HG03108 (cell line): ENCODE results near the gene HLA-DQA1.
"Not testable (repeated sequence)": the region's sequence is repeated elsewhere in the genome, so short reads cannot be mapped to it uniquely, and the experiment has no call there.

Experiments
- ATAC-seq: cut with Tn5 transposase; IDR thresholded peaks from one replicate; pipeline ENCODE4 v1.9.1; 2021; ENCODE audit warnings: moderate library complexity; ENCODE audit not compliant: unreplicated experiment

The HLA-DQA1 gene

DNA sequence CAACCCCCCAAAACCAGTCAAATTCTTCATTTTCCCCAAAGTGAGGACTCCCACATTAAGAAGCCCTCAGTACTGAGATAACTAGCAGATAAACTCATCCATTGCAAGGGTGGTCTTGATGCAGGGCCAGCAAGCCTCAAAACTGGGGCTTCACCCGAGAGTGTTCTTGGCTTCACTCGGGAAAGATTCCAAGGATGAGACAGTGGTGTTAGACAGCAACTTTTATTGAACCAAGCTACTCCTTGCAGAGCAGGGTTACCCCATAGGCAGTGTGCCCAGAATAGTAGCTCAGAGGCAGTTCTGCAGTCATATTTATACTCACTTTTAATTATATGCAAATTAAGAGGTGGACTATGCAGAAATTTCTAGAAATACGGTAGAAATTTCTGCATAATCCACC, 15.8 kb upstream of the HLA-DQA1 start:
- ATAC-seq, result no peak

- ATAC-seq, result peak; percentile 63
These were observed 14.4 kb upstream of the HLA-DQA1 start for GRCh38 chr6:32622545-32623401.

DNA sequence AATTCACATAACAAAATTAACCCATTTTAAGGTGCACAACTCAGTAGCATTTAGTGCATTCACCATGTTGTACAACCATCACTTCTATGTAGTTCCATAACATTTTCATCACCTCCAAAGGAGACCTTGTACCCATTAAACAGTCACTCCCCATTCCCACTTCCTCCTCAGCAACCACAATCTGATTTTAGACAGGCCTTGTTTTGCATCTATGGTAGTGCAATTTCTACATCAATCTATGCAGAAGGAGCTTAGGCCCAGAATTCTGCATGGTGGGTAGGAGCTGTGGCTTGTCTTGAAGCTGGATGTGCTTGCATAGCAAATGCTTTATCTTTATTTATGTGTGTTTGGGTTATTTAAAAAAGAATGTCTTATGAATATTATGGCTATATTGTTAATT, 13.5 kb upstream of the HLA-DQA1 start:
- ATAC-seq, result no peak

DNA sequence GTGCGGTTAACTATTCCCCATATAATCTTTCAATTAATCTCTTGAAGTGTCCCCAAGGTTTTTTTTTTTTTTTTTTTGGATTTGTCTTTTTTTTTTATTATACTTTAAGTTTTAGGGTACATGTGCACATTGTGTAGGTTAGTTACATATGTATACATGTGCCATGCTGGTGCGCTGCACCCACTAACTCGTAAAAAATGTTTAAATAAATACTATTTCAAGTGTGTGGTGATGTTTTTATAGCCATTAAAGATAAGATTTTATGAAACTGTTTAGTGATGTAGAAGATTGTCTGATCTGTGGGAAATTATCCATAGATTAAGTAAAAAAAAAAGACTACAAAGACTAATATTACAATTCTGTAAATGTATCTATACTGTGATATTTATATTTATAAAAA, 12.6 kb upstream of the HLA-DQA1 start:
- ATAC-seq, result no peak

DNA sequence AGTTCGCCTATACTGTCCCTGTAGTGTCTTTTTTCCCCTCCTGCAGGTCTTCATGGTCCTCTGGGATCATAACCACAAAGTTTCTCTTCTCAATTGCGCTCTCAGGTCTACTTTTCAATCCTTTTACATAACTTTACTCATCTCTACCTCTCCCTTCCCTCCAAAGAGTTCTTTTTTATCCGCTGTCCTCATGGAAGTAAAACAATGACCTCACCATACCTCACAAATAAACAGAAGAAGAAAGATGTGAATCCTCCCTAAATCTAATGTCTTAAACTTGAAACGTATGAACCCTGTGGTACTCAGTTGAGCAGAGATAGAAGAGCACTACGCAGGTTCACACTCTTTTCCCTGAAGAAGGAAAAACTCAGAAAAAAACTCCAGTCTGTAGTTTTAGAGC, 12.1 kb upstream of the HLA-DQA1 start:
- no peak for ATAC-seq

DNA sequence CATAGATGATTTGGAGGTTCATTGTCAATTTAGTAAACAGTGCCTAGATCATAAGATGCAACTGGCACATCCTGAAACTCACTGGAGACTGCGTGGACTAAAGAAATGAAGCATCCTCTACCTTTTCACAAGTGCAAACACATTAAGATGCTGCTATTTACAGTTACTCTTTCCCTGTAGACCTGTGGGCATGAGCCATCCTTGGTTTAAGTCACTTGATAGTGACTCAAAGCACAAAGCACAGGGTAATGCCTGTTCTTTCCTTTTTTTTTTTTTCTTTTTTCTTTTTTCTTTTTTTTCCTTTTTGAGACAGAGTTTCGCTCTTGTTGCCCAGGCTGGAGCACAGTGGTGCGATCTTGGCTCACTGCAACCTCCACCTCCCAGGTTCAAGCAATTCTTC, 10.0 kb upstream of the HLA-DQA1 start:
- no peak for ATAC-seq

- peak; percentile 33 for ATAC-seq
These were observed 9.4 kb upstream of the HLA-DQA1 start for GRCh38 chr6:32627831-32628230.

- ATAC-seq, result not testable (repeated sequence)
These were observed 7.4 kb upstream of the HLA-DQA1 start for GRCh38 chr6:32629793-32630192.

- no peak for ATAC-seq
These were observed 1.6 kb upstream of the HLA-DQA1 start for GRCh38 chr6:32635526-32636123.

- ATAC-seq, result no peak
These were observed 677 bp downstream of the HLA-DQA1 start for GRCh38 chr6:32637883-32638282.

DNA sequence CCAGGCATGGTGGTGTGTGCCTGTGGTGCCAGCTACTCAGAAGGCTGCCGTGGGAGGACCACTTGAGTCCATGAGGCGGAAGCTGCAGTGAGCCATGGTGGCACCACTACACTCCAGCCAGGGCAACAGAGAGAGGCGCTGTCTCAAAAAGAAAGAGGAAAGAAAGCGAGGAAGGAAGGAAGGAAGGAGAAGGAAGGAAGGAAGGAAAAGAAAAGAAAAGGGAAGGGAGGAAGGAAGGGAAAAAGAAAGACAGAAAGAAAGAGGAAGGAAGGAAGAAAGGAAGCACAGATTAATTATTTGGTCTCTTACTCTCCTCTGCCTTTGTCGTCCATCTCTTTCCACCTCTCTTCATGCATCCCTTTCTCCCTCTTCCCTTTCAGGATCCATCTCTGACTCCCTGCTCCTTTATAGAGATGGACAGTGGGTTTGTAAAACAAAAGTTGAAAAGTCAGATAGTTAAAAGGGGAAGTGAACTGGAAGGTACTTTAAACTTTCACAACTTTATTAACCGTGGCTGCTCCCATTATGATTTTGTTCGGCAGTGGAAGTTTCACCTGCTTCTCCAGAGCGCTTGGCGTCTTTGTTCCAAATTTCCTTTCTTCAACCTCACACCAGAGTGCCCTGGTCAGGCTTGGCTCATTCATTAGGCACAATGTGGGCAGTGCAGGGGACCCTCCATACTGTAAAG, 1.5 kb downstream of the HLA-DQA1 start:
- no peak for ATAC-seq

DNA sequence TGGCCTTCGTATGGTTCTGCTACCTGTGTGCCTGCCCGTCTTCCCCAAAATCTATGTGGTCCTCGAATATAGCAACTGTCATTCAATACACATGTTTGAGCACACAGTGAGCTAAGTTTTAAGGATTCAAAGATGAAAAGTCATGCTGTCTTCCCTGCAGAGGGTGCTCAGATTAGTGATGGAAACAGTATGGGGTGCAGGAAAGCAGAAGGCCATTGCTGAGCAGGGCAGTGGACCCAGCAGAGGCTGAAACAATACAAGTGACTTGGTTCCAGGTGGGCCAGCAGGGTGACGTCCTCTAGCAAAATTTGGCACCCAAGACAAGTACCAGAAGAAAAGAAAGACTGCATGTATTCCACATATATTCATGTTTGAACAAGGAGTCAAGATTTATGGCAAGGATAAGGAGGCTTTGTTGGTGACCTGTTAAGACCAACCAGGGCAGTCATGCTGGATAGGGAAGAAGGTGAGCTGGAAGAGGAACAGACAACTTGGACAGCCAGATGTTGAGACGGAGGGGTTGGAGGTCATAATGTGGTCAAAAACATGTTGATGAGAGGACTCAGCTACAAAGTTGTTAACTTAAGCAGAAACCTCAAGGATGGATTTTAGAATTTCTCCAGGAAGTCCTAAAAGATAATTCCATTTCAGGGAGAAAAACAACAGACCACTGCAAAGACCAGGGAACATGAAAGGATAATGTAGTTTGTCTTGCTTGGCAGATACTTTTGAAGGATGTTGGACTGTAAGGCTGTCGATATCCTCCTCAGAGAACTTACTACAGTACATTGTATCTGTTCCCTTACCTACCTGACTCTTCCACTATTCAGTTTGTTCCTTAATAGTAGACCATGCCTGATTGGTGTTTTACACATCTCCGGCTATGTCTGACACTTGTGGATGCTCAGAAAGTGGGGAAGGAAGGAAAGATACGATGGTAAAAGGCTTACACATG, 2.5 kb downstream of the HLA-DQA1 start:
- no peak for ATAC-seq

DNA sequence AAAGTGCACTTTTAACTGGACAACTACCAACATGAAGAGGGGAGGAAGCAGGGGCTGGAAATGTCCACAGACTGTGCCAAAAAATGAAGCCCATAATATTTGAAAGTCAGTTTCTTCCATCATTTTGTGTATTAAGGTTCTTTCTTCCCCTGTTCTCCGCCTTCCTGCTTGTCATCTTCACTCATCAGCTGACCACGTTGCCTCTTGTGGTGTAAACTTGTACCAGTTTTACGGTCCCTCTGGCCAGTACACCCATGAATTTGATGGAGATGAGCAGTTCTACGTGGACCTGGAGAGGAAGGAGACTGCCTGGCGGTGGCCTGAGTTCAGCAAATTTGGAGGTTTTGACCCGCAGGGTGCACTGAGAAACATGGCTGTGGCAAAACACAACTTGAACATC, 3.9 kb downstream of the HLA-DQA1 start:
- no peak for ATAC-seq

GRCh38 chr6:32641785-32642719, 4.8 kb downstream of the HLA-DQA1 start:
- ATAC-seq, result not testable (repeated sequence)

DNA sequence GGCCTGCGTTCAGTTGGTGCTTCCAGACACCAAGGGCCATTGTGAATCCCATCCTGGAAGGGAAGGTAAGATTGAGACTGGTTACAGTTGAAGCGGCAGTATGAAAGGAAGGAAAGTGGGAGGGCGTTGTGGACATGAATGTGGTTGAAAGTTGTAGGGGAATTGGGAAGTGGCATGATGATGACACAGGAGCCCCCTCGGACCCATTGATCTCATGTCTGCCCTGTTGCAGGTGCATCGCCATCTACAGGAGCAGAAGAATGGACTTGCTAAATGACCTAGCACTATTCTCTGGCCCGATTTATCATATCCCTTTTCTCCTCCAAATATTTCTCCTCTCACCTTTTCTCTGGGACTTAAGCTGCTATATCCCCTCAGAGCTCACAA, 5.5 kb downstream of the HLA-DQA1 start:
- ATAC-seq, result no peak

DNA sequence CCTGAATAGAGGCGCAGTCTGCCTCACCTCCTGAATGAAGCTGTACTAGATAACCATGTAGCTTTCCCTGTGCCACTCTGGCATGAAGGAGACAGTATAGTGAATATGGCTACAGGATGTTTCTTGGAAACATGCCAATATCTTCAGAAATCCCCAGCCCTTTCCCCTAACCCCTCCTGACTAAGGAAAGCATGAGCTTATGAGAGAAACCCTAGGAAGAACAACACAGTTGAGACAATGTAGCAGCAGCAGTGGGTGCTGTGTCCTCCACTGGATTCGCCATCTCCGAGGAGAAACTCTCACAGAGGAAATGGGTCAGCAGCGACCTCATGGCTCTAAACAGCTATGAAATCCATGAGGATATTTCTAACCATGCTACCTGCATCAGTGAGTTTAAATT, 6.7 kb downstream of the HLA-DQA1 start:
- no peak for ATAC-seq

DNA sequence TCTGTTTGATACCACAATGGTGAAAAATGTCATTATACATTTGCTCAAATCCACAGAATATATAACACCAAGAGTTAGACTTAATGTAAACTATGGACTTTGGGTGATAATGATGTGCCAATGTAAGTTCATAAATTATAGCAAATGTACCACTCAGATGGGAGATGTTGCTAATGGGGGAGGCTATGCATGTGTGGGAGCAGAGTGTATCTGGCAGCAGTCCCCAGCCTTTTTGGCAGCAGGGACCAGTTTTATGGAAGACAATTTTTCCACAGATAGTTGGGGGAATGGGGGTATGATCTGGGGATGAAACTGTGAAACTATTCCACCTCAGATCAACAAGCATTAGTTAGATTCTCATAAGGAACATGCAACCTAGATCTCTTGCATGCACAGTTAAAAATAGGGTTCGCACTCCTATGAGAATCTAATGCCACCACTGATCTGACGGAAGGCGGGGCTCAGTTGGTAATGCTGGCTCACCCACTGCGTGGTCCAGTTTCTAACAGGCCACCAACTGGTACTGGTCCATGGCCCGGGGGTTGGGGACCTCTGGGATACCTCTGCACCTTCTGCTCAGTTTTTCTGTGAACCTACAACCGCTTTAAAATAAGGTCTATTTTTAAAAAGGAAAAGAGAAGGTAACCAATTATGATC, 8.0 kb downstream of the HLA-DQA1 start:
- no peak for ATAC-seq

DNA sequence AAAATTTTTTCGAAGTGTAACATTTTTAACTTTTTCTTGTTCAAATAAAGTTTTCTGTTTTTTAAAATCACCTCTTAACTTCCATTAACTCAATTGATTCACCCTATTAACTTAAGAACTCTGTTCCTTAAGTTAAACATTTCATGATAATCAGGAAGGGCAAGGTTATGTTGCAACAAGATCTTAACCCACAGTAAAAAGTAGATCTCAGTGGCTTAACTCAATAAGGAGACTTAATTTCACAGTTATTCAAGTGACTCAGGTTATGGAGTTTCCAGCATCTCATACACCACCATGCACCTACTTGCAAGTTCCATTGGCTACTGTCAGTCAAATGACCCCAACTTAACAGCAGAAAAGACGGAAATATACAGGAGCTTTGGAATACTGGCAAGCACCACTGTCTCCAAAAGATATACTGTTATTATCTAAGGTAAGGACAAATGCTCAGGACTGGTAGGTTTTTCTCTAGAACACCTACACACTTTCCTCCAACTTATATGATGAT, 18.1 kb downstream of the HLA-DQA1 start:
- no peak for ATAC-seq

GRCh38 chr6:32657329-32657728, 20.1 kb downstream of the HLA-DQA1 start:
- ATAC-seq, result not testable (repeated sequence)
